Activated T-cell treated with anti-CD3 and anti-CD28 coated beads for 1 hour (primary cell): Measurements from ENCODE around the gene BLM.
"Not testable (repeated sequence)": the region's sequence is repeated elsewhere in the genome, so short reads cannot be mapped to it uniquely, and the experiment has no call there.

ENCODE experiments used
- DNase-seq: peaks from one replicate; pipeline ENCODE4 v3.0.0-alpha.2; 2020; ENCODE audit warnings: low read depth

BLM gene

GRCh38 chr15:90740545-90740944 is 23.4 kb downstream of the BLM start:
- DNase-seq = not testable (repeated sequence)

- no peak for DNase-seq
Measured at GRCh38 chr15:90742087-90742486, 24.9 kb downstream of the BLM start.

- no peak for DNase-seq
Measured at GRCh38 chr15:90743407-90743806, 26.3 kb downstream of the BLM start.

GRCh38 chr15:90744759-90745402 is 27.7 kb downstream of the BLM start:
- no peak for DNase-seq

- no peak for DNase-seq
Measured at GRCh38 chr15:90749754-90750153, 32.6 kb downstream of the BLM start.

GRCh38 chr15:90750186-90750585 is 33.0 kb downstream of the BLM start:
- no peak for DNase-seq

- DNase-seq = no peak
Measured at GRCh38 chr15:90751300-90751825, 34.2 kb downstream of the BLM start.

- no peak for DNase-seq
Measured at GRCh38 chr15:90756916-90757315, 39.8 kb downstream of the BLM start.

- DNase-seq = no peak
Measured at GRCh38 chr15:90757461-90757860, 40.3 kb downstream of the BLM start.

GRCh38 chr15:90760661-90761232 is 43.6 kb downstream of the BLM start:
- no peak for DNase-seq

GRCh38 chr15:90761629-90762028 is 44.5 kb downstream of the BLM start:
- no peak for DNase-seq

- no peak for DNase-seq
Measured at GRCh38 chr15:90762109-90762508, 45.0 kb downstream of the BLM start.

- DNase-seq = no peak
Measured at GRCh38 chr15:90763366-90764099, 46.4 kb downstream of the BLM start.

GRCh38 chr15:90765531-90765930 is 48.4 kb downstream of the BLM start:
- DNase-seq = no peak

GRCh38 chr15:90765966-90766365 is 48.8 kb downstream of the BLM start:
- no peak for DNase-seq

GRCh38 chr15:90769375-90769774 is 52.2 kb downstream of the BLM start:
- no peak for DNase-seq

- DNase-seq = no peak
Measured at GRCh38 chr15:90773485-90773884, 56.3 kb downstream of the BLM start.

GRCh38 chr15:90774731-90775514 is 57.8 kb downstream of the BLM start:
- no peak for DNase-seq

GRCh38 chr15:90780916-90781315 is 63.8 kb downstream of the BLM start:
- no peak for DNase-seq

- no peak for DNase-seq
Measured at GRCh38 chr15:90782442-90782841, 65.3 kb downstream of the BLM start.

GRCh38 chr15:90787881-90788280 is 70.7 kb downstream of the BLM start:
- DNase-seq = no peak

- DNase-seq = no peak
Measured at GRCh38 chr15:90789462-90789861, 72.3 kb downstream of the BLM start.
